OCI-LY3 (cell line): ENCODE results near the gene FCHSD2.

ENCODE experiments used
- H2AFZ ChIP-seq: fragments of 200-600, 300-600 bp; shearing (Covaris generic); 2 replicates; pipeline ENCODE4 v1.6.0; 2014; ENCODE audit warnings: antibody characterized with exemption, low read depth, low read length
- H3K27ac ChIP-seq: fragments of 200-600, 300-600 bp; sonication (generic); 2 replicates; pipeline ENCODE4 v1.5.1; 2014; ENCODE audit warnings: mild to moderate bottlenecking, low read length, moderate library complexity, mixed read lengths
- H3K27me3 ChIP-seq: fragments of 200-600, 300-600 bp; sonication (generic); 2 replicates; pipeline ENCODE4 v1.6.1; 2014; ENCODE audit warnings: low read depth, low read length, mixed read lengths
- H3K36me3 ChIP-seq: fragments of 200-600, 300-600 bp; sonication (generic); replicated peaks from 2 replicates; pipeline ENCODE3; 2014; ENCODE audit warnings: low read depth, low read length, mixed read lengths
- H3K4me1 ChIP-seq: fragments of 300-600, 200-600 bp; sonication (generic); 2 replicates; pipeline ENCODE4 v1.6.1; 2014; ENCODE audit warnings: low read length, mixed read lengths
- H3K4me2 ChIP-seq: fragments of 200-600, 300-600 bp; sonication (generic); 2 replicates; pipeline ENCODE4 v1.6.1; 2014; ENCODE audit warnings: low read length, mixed read lengths
- H3K4me3 ChIP-seq: fragments of 300-600, 200-600 bp; sonication (generic); 2 replicates; pipeline ENCODE4 v1.5.1; 2014; ENCODE audit warnings: antibody characterized with exemption, mild to moderate bottlenecking, low read length, moderate library complexity
- H3K79me2 ChIP-seq: fragments of 300-600, 200-600 bp; shearing (Covaris generic); 2 replicates; pipeline ENCODE4 v1.6.1; 2014; ENCODE audit warnings: mild to moderate bottlenecking, low read length, mixed read lengths
- H3K9ac ChIP-seq: fragments of 300-600, 200-600 bp; shearing (Covaris generic); 2 replicates; pipeline ENCODE4 v1.6.0; 2014; ENCODE audit warnings: mild to moderate bottlenecking, low read length, moderate library complexity
- H3K9me3 ChIP-seq: fragments of 200-600, 300-600 bp; shearing (Covaris generic); 2 replicates; pipeline ENCODE4 v1.6.1; 2014; ENCODE audit warnings: low read length, mixed read lengths; ENCODE audit not compliant: insufficient read depth
- H4K20me1 ChIP-seq: fragments of 200-600, 300-600 bp; sonication (generic); 2 replicates; pipeline ENCODE4 v1.6.1; 2016; ENCODE audit warnings: low read length, mixed read lengths; ENCODE audit not compliant: insufficient read depth
- CTCF ChIP-seq: fragments of 200-600, 300-600 bp; sonication (generic); IDR thresholded peaks from 2 replicates; pipeline ENCODE4 v1.5.1; 2014; ENCODE audit warnings: antibody characterized with exemption, low read length, low read depth
- EZH2phosphoT487 ChIP-seq: fragments of 200-600 bp; shearing (Covaris generic); IDR thresholded peaks from 2 replicates; pipeline ENCODE4 v1.6.1; 2018; ENCODE audit warnings: antibody characterized with exemption, mixed run types, low read depth

Gene FCHSD2

GRCh38 chr11:73189315-73189714 is 47.2 kb upstream of the FCHSD2 start:
- peak overlapping the region; percentile 80 for H3K9ac ChIP-seq

GRCh38 chr11:73188301-73188700 is 46.2 kb upstream of the FCHSD2 start:
- peak overlapping the region; percentile 69 for H3K4me2 ChIP-seq
- no peaks in the 10 kb centered on the region for H4K20me1 ChIP-seq
- H3K79me2 ChIP-seq = no peaks in the 10 kb centered on the region
- no peaks in the 10 kb centered on the region for H3K9me3 ChIP-seq
- peak overlapping the region; percentile 86 for H3K27ac ChIP-seq
- H3K36me3 ChIP-seq = no peaks in the 10 kb centered on the region
- H3K4me1 ChIP-seq = peaks cover 69% of the 10 kb centered on the region
- TF ChIP-seq EZH2phosphoT487 = no peak
- no peak for TF ChIP-seq CTCF
- no peak overlapping the region for H2AFZ ChIP-seq
- H3K4me3 ChIP-seq = no peak overlapping the region
- H3K27me3 ChIP-seq = no peaks in the 10 kb centered on the region
- H3K9ac ChIP-seq = no peak overlapping the region; the same call in 1 of the 2 replicates

More at GRCh38 chr11:73189315-73189714, 47.2 kb upstream of the FCHSD2 start:
- Histone ChIP-seq H3K9me3 (no peaks in the 10 kb centered on the region), H3K4me1 (peaks cover 78% of the 10 kb centered on the region), H2AFZ (peak overlapping the region; percentile 69; the same call in 1 of the 2 replicates), H3K79me2 (no peaks in the 10 kb centered on the region), H3K4me3 (peak overlapping the region; percentile 57), H3K27me3 (no peaks in the 10 kb centered on the region), H3K36me3 (no peaks in the 10 kb centered on the region), H3K4me2 (peak overlapping the region; percentile 69), H4K20me1 (no peaks in the 10 kb centered on the region), H3K27ac (peak overlapping the region; percentile 86)
- TF ChIP-seq CTCF = no peak
- no peak for TF ChIP-seq EZH2phosphoT487

GRCh38 chr11:73187854-73188253 is 45.7 kb upstream of the FCHSD2 start:
- Histone ChIP-seq H3K27ac (no peak overlapping the region), H3K4me1 (peaks cover 64% of the 10 kb centered on the region)
- TF ChIP-seq EZH2phosphoT487 = no peak
- no peak for TF ChIP-seq CTCF

GRCh38 chr11:73186886-73187285 is 44.8 kb upstream of the FCHSD2 start:
- Histone ChIP-seq H3K4me2 (no peak overlapping the region), H2AFZ (no peak overlapping the region; the same call in 1 of the 2 replicates), H3K36me3 (no peaks in the 10 kb centered on the region), H3K27ac (no peak overlapping the region), H3K4me3 (no peak overlapping the region), H3K27me3 (no peaks in the 10 kb centered on the region), H3K4me1 (peaks cover 64% of the 10 kb centered on the region), H3K79me2 (no peaks in the 10 kb centered on the region), H4K20me1 (no peaks in the 10 kb centered on the region), H3K9me3 (no peaks in the 10 kb centered on the region), H3K9ac (no peak overlapping the region)
- no peak for TF ChIP-seq CTCF
- TF ChIP-seq EZH2phosphoT487 = no peak

More at GRCh38 chr11:73187854-73188253, 45.7 kb upstream of the FCHSD2 start:
- Histone ChIP-seq H3K4me3 (no peak overlapping the region), H3K9me3 (no peaks in the 10 kb centered on the region), H3K9ac (no peak overlapping the region), H3K36me3 (no peaks in the 10 kb centered on the region), H3K4me2 (no peak overlapping the region), H3K79me2 (no peaks in the 10 kb centered on the region), H3K27me3 (no peaks in the 10 kb centered on the region), H2AFZ (no peak overlapping the region), H4K20me1 (no peaks in the 10 kb centered on the region)
